ENCODE results near the gene POLK.
"Not testable (repeated sequence)": the region's sequence is repeated elsewhere in the genome, so short reads cannot be mapped to it uniquely, and the experiment has no call there.

The POLK gene

GRCh38 chr5:75552764-75553163 is 41.1 kb downstream of the POLK start:
- no peak for DNase-seq

DNA sequence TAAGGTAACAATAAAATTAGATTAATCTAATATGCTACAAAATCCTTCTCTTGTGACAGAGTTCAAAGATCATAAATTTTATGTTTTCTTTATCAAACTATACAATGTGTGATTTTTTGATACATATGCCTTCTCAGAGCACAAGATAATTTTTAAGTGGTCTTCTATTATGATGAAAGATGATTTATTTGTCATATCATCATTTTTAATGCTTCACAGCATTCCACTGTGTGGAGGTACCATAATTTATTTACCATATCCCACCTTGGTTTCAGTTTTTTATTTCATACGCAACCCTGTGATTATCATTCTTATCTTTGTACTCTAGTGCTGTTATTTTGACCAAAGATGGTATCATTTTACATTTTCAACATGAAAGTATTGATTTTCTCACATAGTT is 41.7 kb downstream of the POLK start:
- no peak for DNase-seq

DNA sequence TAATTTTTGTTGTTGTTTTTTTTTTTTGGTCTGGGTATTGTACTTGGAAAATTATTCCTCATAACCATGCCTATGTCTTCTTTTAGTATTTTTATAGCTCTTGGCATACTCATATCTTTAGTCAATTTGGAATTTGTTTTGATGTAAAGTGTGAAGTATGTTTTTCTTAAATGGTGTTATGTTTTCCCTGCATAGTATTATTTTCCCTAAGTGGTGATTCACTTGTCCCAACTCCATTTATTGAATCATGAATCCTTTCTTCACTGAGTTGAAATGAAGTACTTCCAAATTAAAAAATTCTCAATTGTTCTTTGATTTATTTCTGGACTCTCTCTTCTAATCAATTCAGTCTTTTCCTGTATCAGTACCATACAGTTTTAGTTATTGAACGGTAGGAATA is 46.5 kb downstream of the POLK start:
- DNase-seq, result no peak

- DNase-seq, result no peak
Measured at GRCh38 chr5:75558981-75559632, 47.4 kb downstream of the POLK start.

GRCh38 chr5:75560655-75561054 is 49.0 kb downstream of the POLK start:
- not testable (repeated sequence) for DNase-seq

- DNase-seq, result peak; percentile 14
Measured at GRCh38 chr5:75565991-75566709, 54.5 kb downstream of the POLK start.

DNA sequence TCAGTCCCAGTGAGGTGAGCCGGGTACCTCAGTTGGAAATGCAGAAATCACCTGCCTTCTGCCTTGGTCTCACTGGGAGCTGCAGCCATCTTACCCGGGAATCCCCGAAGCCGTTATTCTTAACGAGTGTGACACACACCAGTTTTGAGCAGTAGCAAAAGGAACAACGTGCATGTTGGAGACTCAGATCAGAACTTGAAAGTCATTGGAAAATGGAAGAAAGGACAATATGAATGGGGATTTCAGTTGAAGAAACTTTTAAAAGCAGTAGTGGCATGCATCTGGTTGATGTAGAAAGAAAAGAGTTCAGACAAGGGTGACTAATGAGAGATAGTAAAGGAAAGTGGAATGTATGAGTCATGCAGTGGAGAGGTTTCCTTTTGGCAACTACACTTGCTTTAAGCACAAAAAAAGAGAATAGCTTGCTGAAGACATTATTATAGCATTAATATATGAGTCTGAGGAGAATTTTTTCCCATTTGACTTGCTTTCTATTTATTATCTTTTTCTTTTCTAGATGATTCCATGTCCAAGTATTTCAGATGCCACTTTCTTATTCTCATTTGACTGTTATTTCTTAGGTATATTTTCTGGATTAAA is 55.1 kb downstream of the POLK start:
- peak; percentile 66 for DNase-seq

GRCh38 chr5:75567710-75568109 is 56.0 kb downstream of the POLK start:
- peak; percentile 16 for DNase-seq

GRCh38 chr5:75568202-75568601 is 56.5 kb downstream of the POLK start:
- DNase-seq, result peak; percentile 13

GRCh38 chr5:75571547-75571946 is 59.9 kb downstream of the POLK start:
- DNase-seq, result no peak

- no peak for DNase-seq
Measured at GRCh38 chr5:75574791-75575190, 63.1 kb downstream of the POLK start.

DNA sequence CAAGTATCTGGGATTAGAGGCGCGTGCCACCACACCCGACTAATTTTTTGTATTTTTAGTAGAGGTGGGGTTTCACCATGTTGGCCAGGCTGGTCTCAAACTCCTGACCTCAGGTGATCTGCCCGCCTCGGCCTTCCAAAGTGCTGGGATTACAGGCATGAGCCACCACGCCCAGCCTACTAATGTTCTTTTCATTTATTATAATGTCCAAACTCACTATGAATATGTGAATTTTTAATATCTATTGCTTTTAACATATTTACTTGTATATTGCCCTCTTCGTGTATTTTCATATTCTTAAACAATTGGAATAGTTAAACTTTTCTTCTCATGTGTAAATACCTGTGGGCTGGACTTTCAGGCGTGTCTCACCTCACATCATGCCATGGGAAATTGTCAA is 66.6 kb downstream of the POLK start:
- DNase-seq, result not testable (repeated sequence)

DNA sequence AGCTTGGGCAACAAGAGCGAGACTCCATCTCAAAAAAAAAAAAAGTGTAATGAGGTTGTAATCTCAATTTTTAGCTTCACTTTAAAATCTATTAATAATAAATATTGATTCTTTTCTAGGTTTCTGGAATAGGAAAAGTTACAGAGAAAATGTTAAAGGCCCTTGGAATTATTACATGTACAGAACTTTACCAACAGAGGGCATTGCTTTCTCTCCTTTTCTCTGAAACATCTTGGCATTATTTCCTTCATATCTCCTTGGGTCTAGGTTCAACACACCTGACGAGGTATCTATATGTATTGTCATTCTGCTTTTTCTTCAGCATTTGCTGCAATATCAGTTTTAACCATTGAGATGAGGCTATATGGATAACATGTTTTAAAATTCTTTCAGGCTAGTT is 73.0 kb downstream of the POLK start:
- DNase-seq, result no peak

- no peak for DNase-seq
Measured at GRCh38 chr5:75588666-75589065, 77.0 kb downstream of the POLK start.

- DNase-seq, result no peak
Measured at GRCh38 chr5:75600535-75600934, 88.8 kb downstream of the POLK start.

- DNase-seq, result no peak
Measured at GRCh38 chr5:75601567-75601966, 89.9 kb downstream of the POLK start.

- DNase-seq, result no peak
Measured at GRCh38 chr5:75601996-75602395, 90.3 kb downstream of the POLK start.

DNA sequence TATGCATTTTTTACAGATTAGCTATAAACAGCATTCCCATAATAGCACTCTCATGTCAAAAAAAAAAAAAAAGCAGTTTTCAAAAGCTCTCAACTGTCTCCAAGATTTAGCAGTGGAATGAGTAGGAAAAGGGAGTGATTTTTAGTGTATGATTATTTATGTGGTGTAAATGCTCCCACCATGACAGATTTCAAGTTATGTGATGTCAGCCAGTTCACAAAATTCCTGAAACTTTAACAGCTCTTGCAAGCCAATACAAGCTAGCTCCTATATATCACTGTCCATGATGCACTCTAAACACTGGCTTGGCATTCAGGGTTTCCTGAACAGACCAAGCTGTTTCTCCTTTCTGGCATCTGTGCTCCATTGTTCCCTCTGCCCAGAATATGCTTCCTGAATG is 91.7 kb downstream of the POLK start:
- no peak for DNase-seq

- no peak for DNase-seq
Measured at GRCh38 chr5:75603821-75604220, 92.1 kb downstream of the POLK start.

DNA sequence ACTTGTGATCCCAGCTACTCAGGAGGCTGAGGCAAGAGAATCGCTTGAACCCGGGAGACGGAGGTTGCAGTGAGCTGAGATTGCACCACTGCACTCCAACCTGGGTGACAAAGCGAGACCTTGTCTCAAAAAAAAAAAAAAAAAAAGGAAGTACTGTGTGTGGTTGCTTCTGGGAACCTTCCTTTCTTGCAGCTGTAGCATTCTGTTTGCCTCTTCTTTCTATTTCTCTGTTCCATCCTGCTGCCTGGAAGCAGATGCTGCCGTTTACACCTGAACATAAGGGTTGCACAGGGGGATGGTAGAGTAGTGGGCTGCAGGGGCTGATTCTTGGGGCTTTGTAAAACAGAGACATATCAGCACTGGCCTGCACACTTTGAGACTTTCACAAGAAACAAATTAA is 95.7 kb downstream of the POLK start:
- not testable (repeated sequence) for DNase-seq

DNA sequence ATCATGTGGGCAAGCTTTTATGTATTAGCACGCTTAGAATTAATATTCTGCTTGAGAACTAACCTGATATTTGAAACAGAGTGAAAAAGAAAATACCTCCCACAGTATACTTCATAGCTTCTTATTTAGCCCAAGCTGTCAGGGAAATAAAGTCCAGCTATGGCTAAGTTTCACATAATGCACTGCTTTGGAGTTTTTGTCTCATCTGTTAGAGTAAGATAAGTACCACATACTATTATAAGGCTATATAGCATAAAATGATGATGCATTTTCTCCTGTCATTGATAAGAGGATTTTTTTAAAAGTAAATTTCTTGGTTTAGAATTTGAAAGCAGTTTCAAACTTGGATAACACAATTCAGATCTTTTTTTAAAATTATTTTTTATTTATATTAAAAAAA is 97.2 kb downstream of the POLK start:
- DNase-seq, result no peak

DNA sequence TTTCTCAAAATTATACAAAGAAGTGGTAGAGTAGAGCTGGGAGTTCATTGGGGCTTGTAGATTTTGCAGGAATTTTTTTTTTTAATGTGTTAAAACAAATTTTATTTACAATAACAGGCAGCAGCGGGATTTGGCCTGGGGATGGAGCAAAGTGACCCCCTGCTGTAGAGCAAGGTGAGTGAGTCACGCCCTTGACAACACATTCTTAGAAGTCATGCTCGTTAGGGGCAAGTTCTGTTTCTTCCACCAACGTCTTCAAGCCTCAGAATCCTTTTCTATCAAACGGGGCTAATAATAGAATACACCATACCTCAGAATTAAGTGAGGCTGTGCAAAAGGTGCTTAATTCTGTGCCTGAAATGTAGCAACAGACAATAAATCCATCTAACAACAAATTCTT is 98.5 kb downstream of the POLK start:
- DNase-seq, result no peak

DNA sequence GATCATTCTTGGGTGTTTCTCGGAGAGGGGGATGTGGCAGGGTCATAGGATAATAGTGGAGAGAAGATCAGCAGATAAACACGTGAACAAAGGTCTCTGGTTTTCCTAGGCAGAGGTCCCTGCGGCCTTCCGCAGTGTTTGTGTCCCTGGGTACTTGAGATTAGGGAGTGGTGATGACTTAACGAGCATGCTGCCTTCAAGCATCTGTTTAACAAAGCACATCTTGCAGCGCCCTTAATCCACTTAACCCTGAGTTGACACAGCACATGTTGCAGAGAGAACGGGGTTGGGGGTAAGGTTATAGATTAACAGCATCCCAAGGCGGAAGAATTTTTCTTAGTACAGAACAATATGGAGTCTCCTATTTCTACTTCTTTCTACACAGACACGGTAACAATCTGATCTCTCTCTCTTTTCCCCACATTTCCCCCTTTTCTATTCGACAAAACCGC is 99.2 kb downstream of the POLK start:
- not testable (repeated sequence) for DNase-seq
